Airway epithelial cell (primary cell): ENCODE measurements around the gene RUFY2. TPM values are rescaled to one million over a fixed set of nuclear protein-coding genes. Genes with fewer than 3 reads are reported as not detected.

Experiments used
- total RNA-seq: library from RNA; depleted of rRNA; stranded (reverse); fragments of >200 nt; gene quantifications from 2 replicates; pipeline ENCODE4 v1.2.3, GENCODE V29; 2015

Gene RUFY2
- 5.6 and 9.0 TPM in 2 replicates for total RNA-seq

GRCh38 chr10:68406815-68407548 lies at the start of gene RUFY2:
TSS of gene RUFY2 (minus strand) at chr10:68407277. CDS start at chr10:68407189, 88 bp downstream.

GRCh38 chr10:68332259-68333057 lies 74.6 kb downstream of the RUFY2 start, which contains the start of gene PBLD:
TSS of gene PBLD (minus strand) at chr10:68332928. CDS start at chr10:68306844, 26,084 bp downstream.

GRCh38 chr10:68331455-68332258 lies 75.4 kb downstream of the RUFY2 start, which contains the start of gene HNRNPH3:
TSS of gene HNRNPH3 (plus strand) at chr10:68332064. CDS start at chr10:68337222, 5,158 bp downstream.

Other genes with a start within 250 kb of the RUFY2 start
- not detected in 2 replicates for gene ATOH7, start 175.2 kb downstream of the RUFY2 start, total RNA-seq
- gene HNRNPH3, start 75.2 kb downstream of the RUFY2 start, total RNA-seq = 29.1 and 31.7 TPM in 2 replicates
- 0.98 and 1.5 TPM in 2 replicates for gene PBLD, start 74.3 kb downstream of the RUFY2 start, total RNA-seq
- 8.8 and 9.1 TPM in 2 replicates for gene DNA2, start 64.7 kb upstream of the RUFY2 start, total RNA-seq
- 4.0 and 4.7 TPM in 2 replicates for gene SLC25A16, start 120.2 kb upstream of the RUFY2 start, total RNA-seq
- gene TET1, start 153.1 kb upstream of the RUFY2 start, total RNA-seq = 0.51 and 0.85 TPM in 2 replicates